ENCODE measurements around the gene ERVMER34-1. TPM values are rescaled to one million over a fixed set of nuclear protein-coding genes. Genes with fewer than 3 reads are reported as not detected.

Gene ERVMER34-1
- total and polyA plus RNA-seq, 2 donors (not counting 3 experiments of a cell fraction or from before 2014, with no cell fraction given) = 0.03 TPM; not detected in 1

DNA sequence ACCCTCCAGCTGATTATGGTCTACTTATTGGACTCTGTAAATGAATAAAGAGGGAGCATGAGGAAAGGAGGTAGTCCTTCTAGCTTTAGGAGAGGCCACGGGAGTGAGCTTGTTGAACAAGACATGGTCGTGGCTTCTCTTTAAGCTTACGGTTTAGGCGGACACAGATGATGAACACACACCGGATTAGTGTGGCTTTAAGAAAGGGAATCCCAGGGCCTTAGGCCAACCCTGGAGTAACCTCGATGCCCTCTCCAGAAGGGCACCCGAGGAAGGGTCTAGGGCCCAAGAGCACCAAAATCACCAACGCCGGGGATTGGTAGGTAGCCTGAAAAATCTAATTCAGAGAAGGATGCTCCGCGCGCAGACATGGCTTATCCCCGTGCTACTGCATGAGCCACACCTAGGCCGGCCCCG, 39.4 kb downstream of the ERVMER34-1 start:
- TF ChIP-seq MYC (IDR thresholded peaks at IDR 0.05; ENCODE audit: low read depth, low read length) (no peak), FOS (IDR thresholded peaks at IDR 0.05; ENCODE audit: borderline replicate concordance, insufficient read depth, low read length) (no peak), JUN (IDR thresholded peaks at IDR 0.05; ENCODE audit: borderline replicate concordance, insufficient read depth, insufficient read length, low read depth) (no peak), EZH2 (IDR thresholded peaks at IDR 0.05; ENCODE audit: borderline replicate concordance, low read depth, low read length, severe bottlenecking) (no peak), POLR2A (IDR thresholded peaks at IDR 0.05; ENCODE audit: low read depth, low read length) (no peak), POLR2AphosphoS5 (IDR thresholded peaks at IDR 0.05; ENCODE audit: insufficient read depth, low read depth, low read length) (no peak), GATA2 (IDR thresholded peaks at IDR 0.05; ENCODE audit: insufficient read depth, insufficient read length, low read depth, low read length) (no peak)
- TF ChIP-seq, protein P1, sequence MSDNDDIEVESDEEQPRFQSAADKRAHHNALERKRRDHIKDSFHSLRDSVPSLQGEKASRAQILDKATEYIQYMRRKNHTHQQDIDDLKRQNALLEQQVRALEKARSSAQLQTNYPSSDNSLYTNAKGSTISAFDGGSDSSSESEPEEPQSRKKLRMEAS (IDR thresholded peaks at IDR 0.05; ENCODE audit: insufficient read depth, insufficient read length) = no peak
- TF ChIP-seq, protein P2, sequence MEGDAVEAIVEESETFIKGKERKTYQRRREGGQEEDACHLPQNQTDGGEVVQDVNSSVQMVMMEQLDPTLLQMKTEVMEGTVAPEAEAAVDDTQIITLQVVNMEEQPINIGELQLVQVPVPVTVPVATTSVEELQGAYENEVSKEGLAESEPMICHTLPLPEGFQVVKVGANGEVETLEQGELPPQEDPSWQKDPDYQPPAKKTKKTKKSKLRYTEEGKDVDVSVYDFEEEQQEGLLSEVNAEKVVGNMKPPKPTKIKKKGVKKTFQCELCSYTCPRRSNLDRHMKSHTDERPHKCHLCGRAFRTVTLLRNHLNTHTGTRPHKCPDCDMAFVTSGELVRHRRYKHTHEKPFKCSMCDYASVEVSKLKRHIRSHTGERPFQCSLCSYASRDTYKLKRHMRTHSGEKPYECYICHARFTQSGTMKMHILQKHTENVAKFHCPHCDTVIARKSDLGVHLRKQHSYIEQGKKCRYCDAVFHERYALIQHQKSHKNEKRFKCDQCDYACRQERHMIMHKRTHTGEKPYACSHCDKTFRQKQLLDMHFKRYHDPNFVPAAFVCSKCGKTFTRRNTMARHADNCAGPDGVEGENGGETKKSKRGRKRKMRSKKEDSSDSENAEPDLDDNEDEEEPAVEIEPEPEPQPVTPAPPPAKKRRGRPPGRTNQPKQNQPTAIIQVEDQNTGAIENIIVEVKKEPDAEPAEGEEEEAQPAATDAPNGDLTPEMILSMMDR (IDR thresholded peaks at IDR 0.05; ENCODE audit: extremely low read depth in 1 of 2, insufficient read depth in 1 of 2, low read depth in 1 of 2, low read length in 2 of 2) = no peak
- DNase-seq (ENCODE audit: low read depth, low spot score) = no peak
- no peaks in the 10 kb centered on the region for H3K9me1 ChIP-seq (replicated peaks; ENCODE audit: control insufficient read depth, extremely low read depth, insufficient read depth, low read length)
- H3K79me2 ChIP-seq (ENCODE audit: control insufficient read depth, insufficient read depth, low read length) = peaks cover 32% of the 10 kb centered on the region
- H3K9me3 ChIP-seq (replicated peaks; ENCODE audit: control insufficient read depth, insufficient read depth, low read length) = no peaks in the 10 kb centered on the region
- BruUV-seq (replicated peaks) = TSS peak; percentile 48
- H4K20me1 ChIP-seq (replicated peaks; ENCODE audit: control insufficient read depth, extremely low read depth, insufficient read depth, low read length) = no peaks in the 10 kb centered on the region
- FAIRE-seq = no peak
- ChIA-PET CTCF (interaction anchor here (0.6 to 2.6 kb wide), 13 partner anchors 11 to 1522 kb away, joined by 3 to 20 read pairs (median 4); partner anchors contain the start of gene USP46), POLR2A (interaction anchor here (0.5 to 2.4 kb wide), 6 partner anchors 11 to 124 kb away, joined by 3 to 30 read pairs (median 3); partner anchors contain the start of gene USP46)
- H3K9ac ChIP-seq (replicated peaks; ENCODE audit: extremely low read depth, insufficient read depth, low read length) = no peak overlapping the region
- H3K27me3 ChIP-seq (ENCODE audit: control insufficient read depth in 2 of 2, insufficient read depth in 2 of 2, low read length in 2 of 2) = peaks cover 0 to 5% of the 10 kb centered on the region in 2 experiments
- H3K36me3 ChIP-seq (ENCODE audit: control insufficient read depth in 2 of 2, extremely low read depth in 1 of 2, insufficient read depth in 2 of 2, low read length in 2 of 2) = peaks cover 3 to 10% of the 10 kb centered on the region in 2 experiments
- H3K4me3 ChIP-seq (replicated peaks in 1 of 3; ENCODE audit: insufficient read depth in 1 of 3, low read depth in 1 of 3, low read length in 3 of 3) = peak overlapping the region in 1 of 3 experiments; percentile 27
- H3K4me1 ChIP-seq (ENCODE audit: control insufficient read depth, extremely low read depth, insufficient read depth, low read length) = peaks cover 30% of the 10 kb centered on the region
- dilution Hi-C loops (cut with MboI; ENCODE audit: extremely low pct_ligation_motif_present, low sequenced_read_pairs) (no loop called here), intact Hi-C loops (cut with micrococcal nuclease) (loop anchor here (1.0 to 10.0 kb wide), 9 partner anchors 10 to 1520 kb away; partner anchors contain the start of gene RASL11B)
- no peak overlapping the region for H3K27ac ChIP-seq (ENCODE audit: insufficient read depth, low read depth, low read length)
- H2AFZ ChIP-seq (ENCODE audit: low read depth, low read length) = peak overlapping the region; percentile 98
- peak overlapping the region; percentile 78 for H3K4me2 ChIP-seq (ENCODE audit: insufficient read depth, low read length)

Measured in endothelial cell of umbilical vein (primary cell).